Measurements from ENCODE around the gene SYNM.

DNA sequence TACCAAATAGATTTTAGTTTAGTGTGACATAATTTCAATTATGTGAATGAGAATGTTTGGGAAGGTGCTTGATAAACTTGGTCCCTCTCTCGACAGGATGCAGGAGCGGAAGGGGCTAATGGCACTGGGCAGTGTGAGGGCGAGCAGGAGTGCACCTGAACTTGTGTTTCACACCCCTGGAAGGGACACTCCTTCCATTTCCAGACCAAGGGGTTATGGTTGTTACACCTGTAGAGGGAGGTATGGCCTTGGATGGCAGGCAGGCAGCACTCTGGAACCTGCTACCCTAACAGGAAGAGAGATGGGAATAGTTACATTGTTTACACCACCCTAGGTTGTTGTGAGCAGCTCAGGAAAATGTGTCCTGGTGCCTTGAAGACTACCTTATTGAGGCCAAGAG lies 22.1 kb downstream of the SYNM start:
- TF ChIP-seq, protein P1, sequence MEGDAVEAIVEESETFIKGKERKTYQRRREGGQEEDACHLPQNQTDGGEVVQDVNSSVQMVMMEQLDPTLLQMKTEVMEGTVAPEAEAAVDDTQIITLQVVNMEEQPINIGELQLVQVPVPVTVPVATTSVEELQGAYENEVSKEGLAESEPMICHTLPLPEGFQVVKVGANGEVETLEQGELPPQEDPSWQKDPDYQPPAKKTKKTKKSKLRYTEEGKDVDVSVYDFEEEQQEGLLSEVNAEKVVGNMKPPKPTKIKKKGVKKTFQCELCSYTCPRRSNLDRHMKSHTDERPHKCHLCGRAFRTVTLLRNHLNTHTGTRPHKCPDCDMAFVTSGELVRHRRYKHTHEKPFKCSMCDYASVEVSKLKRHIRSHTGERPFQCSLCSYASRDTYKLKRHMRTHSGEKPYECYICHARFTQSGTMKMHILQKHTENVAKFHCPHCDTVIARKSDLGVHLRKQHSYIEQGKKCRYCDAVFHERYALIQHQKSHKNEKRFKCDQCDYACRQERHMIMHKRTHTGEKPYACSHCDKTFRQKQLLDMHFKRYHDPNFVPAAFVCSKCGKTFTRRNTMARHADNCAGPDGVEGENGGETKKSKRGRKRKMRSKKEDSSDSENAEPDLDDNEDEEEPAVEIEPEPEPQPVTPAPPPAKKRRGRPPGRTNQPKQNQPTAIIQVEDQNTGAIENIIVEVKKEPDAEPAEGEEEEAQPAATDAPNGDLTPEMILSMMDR (IDR thresholded peaks at IDR 0.05): no peak
- no peak for TF ChIP-seq POLR2A (IDR thresholded peaks at IDR 0.05)
